ENCODE measurements around the gene ADAP2.

DNA sequence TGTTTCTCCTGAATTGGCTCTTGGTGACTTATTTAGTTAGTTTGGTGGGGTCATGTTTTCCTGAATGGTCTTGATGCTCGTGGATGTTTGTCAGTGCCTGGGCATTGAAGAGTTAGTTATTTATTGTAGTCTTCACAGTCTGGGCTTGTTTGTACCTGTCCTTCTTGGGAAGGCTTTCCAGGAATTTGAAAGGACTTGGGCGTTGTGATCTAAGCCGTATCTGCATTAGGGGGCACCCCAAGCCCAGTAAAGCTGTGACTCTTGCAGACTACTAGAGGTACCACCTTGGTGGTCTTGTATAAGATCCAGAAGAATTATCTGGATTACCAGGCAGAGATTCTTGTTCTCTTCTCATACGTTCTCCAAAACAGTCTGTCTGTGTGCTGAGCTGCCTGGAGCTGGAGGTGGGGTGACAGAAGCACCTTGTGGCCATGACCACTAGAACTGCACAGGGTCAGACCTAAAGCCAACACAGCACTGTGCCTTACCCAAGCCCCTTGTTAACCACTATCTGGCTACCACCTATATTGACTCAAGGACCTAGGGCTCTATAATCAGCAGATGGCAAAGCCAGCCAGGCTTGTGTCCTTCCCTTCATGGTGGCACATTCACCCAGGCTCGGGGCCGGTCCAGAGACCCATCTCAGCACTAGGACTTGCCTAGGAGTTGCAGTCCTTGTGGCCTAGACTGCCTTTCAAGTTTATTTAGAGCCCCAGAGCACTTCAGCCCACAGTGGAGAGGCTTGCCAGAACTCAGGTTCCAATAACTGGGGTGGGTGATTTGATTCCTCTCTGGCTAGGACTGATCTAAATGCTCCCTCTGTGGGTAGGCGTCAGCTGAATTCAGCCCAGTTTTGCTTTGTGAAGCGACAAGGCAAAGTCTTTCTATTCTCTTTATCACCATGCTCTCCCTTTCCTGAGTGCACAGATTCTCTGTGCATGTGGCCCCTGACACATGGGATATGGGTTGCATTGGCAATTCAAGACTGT is 60.1 kb downstream of the ADAP2 start:
- TF ChIP-seq, protein P1, sequence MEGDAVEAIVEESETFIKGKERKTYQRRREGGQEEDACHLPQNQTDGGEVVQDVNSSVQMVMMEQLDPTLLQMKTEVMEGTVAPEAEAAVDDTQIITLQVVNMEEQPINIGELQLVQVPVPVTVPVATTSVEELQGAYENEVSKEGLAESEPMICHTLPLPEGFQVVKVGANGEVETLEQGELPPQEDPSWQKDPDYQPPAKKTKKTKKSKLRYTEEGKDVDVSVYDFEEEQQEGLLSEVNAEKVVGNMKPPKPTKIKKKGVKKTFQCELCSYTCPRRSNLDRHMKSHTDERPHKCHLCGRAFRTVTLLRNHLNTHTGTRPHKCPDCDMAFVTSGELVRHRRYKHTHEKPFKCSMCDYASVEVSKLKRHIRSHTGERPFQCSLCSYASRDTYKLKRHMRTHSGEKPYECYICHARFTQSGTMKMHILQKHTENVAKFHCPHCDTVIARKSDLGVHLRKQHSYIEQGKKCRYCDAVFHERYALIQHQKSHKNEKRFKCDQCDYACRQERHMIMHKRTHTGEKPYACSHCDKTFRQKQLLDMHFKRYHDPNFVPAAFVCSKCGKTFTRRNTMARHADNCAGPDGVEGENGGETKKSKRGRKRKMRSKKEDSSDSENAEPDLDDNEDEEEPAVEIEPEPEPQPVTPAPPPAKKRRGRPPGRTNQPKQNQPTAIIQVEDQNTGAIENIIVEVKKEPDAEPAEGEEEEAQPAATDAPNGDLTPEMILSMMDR (IDR thresholded peaks at IDR 0.05; ENCODE audit: insufficient read depth, low read length, poor library complexity, severe bottlenecking) = no peak
- TF ChIP-seq EZH2phosphoT487 (conservative IDR thresholded peaks at IDR 0.05; ENCODE audit: low read length) = no peak

Data from SU-DHL-6 (cell line).